GM12873 (cell line): ENCODE results near the gene IRGQ.

Experiments used
- CTCF ChIP-seq: IDR thresholded peaks from 2 replicates; pipeline ENCODE4 v1.5.1; 2012; ENCODE audit warnings: low read depth, mild to moderate bottlenecking, moderate library complexity, low read length, control low read depth; ENCODE audit not compliant: insufficient read depth; ENCODE audit errors: missing control alignments

Gene IRGQ

GRCh38 chr19:43634068-43634467 lies 38.1 kb upstream of the IRGQ start:
- TF ChIP-seq CTCF, result no peak

DNA sequence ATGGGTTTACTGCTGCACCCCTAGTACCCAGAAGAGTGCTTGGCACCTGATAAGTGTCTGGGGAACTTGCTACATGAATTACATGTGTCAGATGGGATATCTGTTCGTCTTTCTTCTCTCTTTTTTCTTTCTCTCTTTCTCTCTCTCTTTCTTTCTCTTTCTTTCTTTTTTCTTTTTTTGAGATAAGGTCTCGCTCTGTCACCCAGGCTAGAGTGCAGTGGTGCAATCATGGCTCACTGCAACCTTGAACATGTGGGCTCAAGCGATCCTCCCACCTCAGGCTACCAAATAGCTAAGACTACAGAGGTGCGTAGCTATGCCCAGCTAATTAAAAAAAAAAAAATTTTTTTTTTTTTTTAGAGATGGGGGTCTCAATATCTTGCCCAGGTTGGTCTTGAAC lies 37.6 kb upstream of the IRGQ start:
- no peak for TF ChIP-seq CTCF

- TF ChIP-seq CTCF, result no peak
Observed at GRCh38 chr19:43631491-43631890, 35.6 kb upstream of the IRGQ start.

DNA sequence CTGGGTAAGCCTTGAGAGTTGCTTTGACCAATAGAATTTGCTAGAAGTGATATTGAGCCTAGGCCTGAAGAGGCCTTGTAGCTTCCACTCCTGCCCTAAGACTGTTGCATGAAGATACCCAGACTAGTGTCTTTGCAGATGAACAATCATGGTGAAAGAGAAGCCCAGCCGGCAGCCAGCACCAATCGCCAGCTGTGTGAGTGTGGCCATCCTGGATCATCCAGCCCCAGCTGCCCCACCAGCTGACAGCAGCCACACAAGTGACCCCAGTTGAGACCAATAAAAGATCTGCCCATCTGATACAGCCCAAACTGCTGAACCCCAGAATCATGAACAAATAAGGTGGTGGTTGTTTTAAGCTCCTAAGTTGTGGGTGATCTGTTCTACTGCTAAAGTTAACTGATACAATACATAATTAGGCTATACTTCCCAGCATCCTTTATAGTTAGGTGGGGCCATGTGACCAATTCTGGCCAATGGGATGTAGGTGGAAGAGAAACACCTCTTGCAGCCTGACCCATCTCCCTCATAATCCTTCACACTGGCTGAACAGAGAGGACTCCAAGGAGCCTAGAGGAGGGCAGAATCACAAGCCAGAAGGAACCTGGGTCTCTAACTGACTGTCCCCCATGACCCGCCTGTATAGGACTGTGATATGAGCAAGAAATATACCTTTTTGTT lies 32.9 kb upstream of the IRGQ start:
- no peak for TF ChIP-seq CTCF

DNA sequence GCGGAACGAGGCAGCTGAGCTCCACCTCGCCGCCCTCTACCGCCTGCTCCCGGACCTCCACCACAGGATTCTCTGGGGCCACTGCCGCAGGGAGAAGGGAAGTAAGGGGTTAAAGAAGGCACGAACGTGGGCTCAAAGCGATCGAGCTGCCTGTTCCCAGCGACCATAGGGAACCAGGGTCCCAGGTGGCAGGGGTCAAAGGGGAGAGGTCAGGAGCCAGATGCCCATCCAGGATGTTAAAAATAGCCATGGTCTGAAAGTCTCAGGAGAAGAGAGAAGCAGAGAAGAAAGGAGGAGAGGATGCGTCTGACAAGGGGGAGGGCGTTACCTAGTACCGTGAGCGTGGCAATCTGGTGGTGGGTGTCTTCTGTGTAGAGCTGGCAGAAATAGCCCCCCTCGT lies 30.9 kb upstream of the IRGQ start:
- TF ChIP-seq CTCF, result no peak

DNA sequence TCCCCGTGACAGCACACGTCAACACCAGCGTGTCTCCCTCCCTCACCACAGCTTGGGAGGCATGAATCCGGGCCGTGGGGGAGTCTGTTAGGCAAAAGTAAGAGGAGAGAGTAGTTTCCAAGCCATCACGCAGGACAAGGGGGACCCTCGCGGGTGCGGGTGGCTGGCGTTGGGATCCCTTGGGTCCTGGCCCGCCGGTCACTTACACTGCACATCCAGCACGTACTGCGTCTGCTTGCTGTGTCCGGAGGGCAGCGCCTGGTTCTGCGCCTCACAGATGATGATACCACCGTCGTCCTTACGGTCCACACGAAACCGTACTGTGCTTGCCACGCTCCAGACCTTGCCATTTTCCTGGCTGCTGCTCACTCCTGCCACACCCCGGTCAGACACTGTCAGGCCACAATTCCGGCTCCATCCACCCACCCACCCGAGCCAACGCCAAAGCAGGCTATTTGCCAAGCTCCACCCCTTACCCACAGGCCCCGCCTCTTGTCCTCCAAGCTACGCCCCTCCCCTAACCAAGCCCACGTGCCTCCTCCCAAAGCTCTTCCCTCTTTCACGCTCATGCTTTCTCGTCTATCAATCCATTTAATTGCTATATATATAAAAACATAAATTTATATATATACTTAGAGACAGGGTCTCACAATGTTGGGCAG lies 30.1 kb upstream of the IRGQ start:
- no peak for TF ChIP-seq CTCF

GRCh38 chr19:43624933-43625332 lies 29.0 kb upstream of the IRGQ start:
- peak; percentile 54 for TF ChIP-seq CTCF
